NCI-H82 (cell line): Measurements from ENCODE around the gene ZNF428.

ENCODE experiments used
- DNase-seq: peaks from one replicate; lab custom pipeline; 2025; lab: John Stamatoyannopoulos, UW

The ZNF428 gene

DNA sequence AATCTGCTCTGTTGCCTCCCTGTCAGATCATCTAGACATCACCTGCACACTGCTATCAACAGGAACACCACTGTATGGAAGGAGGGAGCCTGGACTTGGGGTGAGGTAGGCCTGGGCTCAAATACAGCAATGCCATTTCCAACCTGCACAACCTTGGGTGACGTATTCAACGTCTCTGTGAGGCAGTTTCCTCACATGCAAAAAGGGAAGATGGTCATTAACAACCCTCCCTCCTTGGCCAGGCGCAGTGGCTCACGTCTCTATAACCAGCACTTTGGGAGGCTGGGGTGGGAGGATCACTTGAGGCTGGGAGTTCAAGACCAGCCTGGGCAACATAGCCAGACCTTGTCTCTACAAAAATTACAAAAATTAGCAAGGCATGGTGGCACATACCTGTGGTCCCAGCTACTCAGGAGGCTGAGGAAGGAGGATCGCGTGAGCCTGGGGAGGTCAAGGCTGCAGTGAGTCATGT, 57.2 kb downstream of the ZNF428 start:
- DNase-seq = no peak

DNA sequence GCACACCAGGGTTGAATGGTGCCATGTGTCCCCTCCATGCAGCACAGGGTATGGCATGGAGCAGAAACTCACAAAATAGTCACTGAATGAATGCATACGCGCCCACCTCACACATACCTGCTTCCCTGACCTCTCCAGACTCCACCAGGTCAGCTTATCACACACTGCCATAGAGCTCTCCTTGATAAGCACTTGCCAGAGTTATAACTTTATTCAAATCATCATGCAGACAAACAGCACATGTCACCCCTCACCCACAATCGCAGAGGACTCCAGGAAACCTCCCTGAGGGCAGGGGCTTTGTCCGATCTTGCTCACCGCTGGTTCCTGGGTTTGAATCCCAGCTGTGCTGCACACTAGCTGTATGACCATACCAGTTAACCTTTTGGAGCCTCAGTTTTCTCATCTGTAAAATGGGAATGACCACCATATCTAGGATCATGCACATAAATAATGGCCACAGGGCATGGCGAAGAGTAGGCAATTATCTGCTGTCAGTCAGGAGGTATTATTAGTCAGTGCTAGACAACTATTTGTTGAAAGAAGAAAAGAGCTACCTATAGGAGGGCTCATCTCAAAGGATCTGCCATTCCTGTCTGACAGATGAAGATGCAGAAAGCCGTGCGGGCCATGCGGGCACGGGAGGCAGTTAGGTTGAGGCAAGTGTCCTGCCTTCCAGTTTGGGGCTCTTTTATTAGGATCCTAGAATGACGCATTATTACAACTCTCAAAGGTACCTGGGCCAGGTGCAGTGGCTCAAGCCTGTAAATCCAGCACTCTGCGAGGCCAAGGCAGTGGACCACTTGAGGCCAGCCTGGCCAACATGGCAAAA, 58.1 kb downstream of the ZNF428 start:
- no peak for DNase-seq

DNA sequence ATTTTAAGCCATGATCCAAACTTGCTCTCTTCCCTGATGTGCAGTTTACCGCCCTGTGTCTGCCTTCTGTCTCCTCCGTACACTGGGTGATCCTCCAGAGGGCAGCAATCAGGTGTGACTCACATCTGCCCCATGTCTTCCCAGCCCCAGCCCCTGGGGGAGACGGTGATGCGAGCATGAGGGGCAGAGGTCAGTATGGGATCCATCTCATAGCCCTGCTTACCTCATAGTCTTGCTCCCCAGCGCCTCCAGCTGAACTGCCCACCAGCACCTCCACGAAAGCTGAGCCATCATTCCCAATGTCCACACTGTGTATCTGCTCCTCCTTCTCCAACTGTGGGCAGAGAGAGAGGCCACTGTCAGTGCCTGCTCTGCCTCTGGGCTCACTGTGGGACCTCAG, 58.7 kb downstream of the ZNF428 start:
- DNase-seq = no peak
